Duodenal mucosa (tissue), 2 donors: ENCODE data around the gene PTPRE.

Experiments
- H3K27ac ChIP-seq: one replicate; pipeline ENCODE4 v1.7.0; 2013; ENCODE audit warnings: low read depth, low read length
- H3K27me3 ChIP-seq, 2 donors: one replicate each; pipeline ENCODE4 v1.7.0; 2013; ENCODE audit warnings: low read length in 2 of 2, control low read depth in 1 of 2; ENCODE audit not compliant: insufficient read depth in 2 of 2, control insufficient read depth in 1 of 2
- H3K36me3 ChIP-seq, 2 donors: one replicate each; pipeline ENCODE4 v1.7.0; 2013; ENCODE audit warnings: low read length in 2 of 2, control low read depth in 1 of 2; ENCODE audit not compliant: insufficient read depth in 2 of 2, control insufficient read depth in 1 of 2
- H3K4me1 ChIP-seq, 2 donors: one replicate each; pipeline ENCODE4 v1.7.0; 2013; ENCODE audit warnings: low read length in 2 of 2, control low read depth in 1 of 2; ENCODE audit not compliant: insufficient read depth in 2 of 2, control insufficient read depth in 1 of 2
- H3K4me3 ChIP-seq, 2 donors: one replicate each; pipeline ENCODE4 v1.7.0; 2013; ENCODE audit warnings: low read length in 2 of 2, low read depth in 1 of 2
- H3K9ac ChIP-seq, 2 donors: one replicate each; pipeline ENCODE4 v1.7.0; 2013; ENCODE audit warnings: low read length in 2 of 2, low read depth in 1 of 2
- H3K9me3 ChIP-seq, 2 donors: one replicate each; pipeline ENCODE4 v1.7.0; 2013; ENCODE audit warnings: low read length in 2 of 2, control low read depth in 1 of 2; ENCODE audit not compliant: control insufficient read depth in 1 of 2

The PTPRE gene

DNA sequence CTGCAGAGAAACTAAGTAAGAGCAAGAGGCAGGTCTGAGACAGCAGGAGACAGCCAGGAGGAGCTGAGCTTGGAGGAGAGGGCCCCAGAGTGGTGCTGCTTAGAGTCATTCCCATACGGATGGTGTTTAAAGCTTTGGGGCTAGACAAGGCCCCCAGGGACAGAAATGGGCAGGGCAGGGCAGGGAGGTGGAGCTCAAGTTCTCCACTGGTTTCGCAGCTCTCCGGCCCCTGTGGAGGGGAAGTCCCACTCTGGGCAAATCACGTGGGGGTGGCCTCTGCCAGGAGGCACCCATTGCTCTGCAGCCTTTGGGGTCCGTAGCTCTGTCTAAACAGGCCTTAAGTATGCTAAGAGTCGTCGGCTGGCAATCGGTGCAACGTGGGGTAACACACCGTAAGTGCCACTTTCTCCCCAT is 1.0 kb upstream of the PTPRE start:
- peaks cover 45 to 48% of the 10 kb centered on the region in 2 donors for H3K4me1 ChIP-seq
- H3K27me3 ChIP-seq: no peaks in the 10 kb centered on the region
- H3K9me3 ChIP-seq: no peaks in the 10 kb centered on the region
- no peaks in the 10 kb centered on the region for H3K36me3 ChIP-seq
- peak overlapping the region in 1 of 2 donors; percentile 3 for H3K4me3 ChIP-seq
- H3K27ac ChIP-seq: peak overlapping the region; percentile 71
- H3K9ac ChIP-seq: peak overlapping the region; percentile 16 to 54

- H3K4me3 ChIP-seq: peak overlapping the region; percentile 64 to 71
- peak overlapping the region; percentile 62 to 69 for H3K9ac ChIP-seq
These were observed 655 bp downstream of the PTPRE start for GRCh38 chr10:127907411-127908105.

GRCh38 chr10:127908106-127908958 is 1.4 kb downstream of the PTPRE start:
- peak overlapping the region; percentile 64 to 71 for H3K4me3 ChIP-seq
- H3K27ac ChIP-seq: peak overlapping the region; percentile 71
- H3K36me3 ChIP-seq: no peaks in the 10 kb centered on the region
- no peaks in the 10 kb centered on the region for H3K9me3 ChIP-seq
- H3K4me1 ChIP-seq: peaks cover 45 to 48% of the 10 kb centered on the region in 2 donors
- H3K9ac ChIP-seq: peak overlapping the region; percentile 62 to 69
- H3K27me3 ChIP-seq: no peaks in the 10 kb centered on the region

More at GRCh38 chr10:127907411-127908105, 655 bp downstream of the PTPRE start:
- no peaks in the 10 kb centered on the region for H3K36me3 ChIP-seq
- peak overlapping the region; percentile 71 for H3K27ac ChIP-seq
- H3K27me3 ChIP-seq: no peaks in the 10 kb centered on the region
- peaks cover 45 to 48% of the 10 kb centered on the region in 2 donors for H3K4me1 ChIP-seq
- H3K9me3 ChIP-seq: no peaks in the 10 kb centered on the region

GRCh38 chr10:127908959-127909267 is 2.0 kb downstream of the PTPRE start:
- Histone ChIP-seq H3K9ac (peak overlapping the region in 1 of 2 donors; percentile 62), H3K4me3 (peak overlapping the region in 1 of 2 donors; percentile 21), H3K4me1 (peaks cover 45 to 48% of the 10 kb centered on the region in 2 donors), H3K9me3 (no peaks in the 10 kb centered on the region), H3K27me3 (no peaks in the 10 kb centered on the region), H3K36me3 (no peaks in the 10 kb centered on the region), H3K27ac (no peak overlapping the region)

DNA sequence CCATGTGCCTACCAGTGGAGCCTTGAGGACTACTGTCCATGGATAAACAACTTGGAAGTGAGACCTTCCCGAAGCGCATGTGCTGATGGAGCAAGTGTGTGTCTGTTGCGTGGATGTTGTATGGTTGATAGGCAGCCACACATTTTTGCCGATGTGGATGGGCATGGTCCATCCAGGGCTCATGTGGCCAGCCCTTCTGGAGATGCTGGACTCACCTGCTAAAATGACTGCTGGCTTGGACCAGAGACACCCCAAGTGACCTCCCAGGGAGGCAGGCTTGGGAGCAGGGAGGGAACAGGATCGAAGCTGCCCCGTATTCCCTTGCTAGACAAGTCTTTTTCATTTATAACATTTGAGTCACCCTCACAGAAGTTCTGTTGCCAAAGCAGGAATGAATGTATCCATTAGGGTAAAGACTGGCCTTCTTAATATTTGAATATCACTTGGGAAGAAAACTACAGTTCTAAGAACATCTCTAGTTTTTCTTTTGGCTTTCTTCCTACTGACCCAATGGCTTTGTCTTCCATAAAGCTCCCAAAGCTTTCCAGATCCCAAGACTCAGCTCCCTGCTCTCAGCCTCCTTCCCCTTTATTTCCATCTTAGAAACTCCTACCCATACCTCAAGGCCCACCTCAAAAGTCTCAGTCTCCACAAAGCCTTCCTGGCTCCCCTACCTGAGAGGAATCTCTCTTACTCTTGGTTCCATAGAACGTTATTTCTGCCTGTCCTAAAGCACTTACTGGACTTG is 3.0 kb downstream of the PTPRE start:
- H3K4me3 ChIP-seq: no peak overlapping the region
- no peak overlapping the region for H3K27ac ChIP-seq
- H3K27me3 ChIP-seq: no peaks in the 10 kb centered on the region
- H3K9me3 ChIP-seq: no peaks in the 10 kb centered on the region
- H3K9ac ChIP-seq: no peak overlapping the region
- H3K4me1 ChIP-seq: peaks cover 42 to 45% of the 10 kb centered on the region in 2 donors
- no peaks in the 10 kb centered on the region for H3K36me3 ChIP-seq

DNA sequence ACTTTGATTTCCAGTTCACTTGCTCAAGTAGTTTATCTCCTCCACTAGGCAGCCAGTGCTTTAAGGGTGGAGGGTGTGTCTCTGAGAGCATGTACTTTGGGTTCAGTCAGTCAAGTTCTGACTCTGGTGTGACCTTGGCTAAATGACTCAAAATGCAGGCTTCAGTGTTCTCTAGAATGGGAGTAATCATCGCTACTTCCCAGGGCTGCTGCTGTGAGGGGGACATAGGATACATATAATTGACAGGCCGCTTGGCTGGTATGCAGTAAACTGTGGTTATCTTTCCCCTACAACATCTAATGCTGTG is 3.5 kb downstream of the PTPRE start:
- Histone ChIP-seq H3K4me3 (no peak overlapping the region), H3K36me3 (no peaks in the 10 kb centered on the region), H3K4me1 (peaks cover 37 to 42% of the 10 kb centered on the region in 2 donors), H3K9ac (no peak overlapping the region), H3K27me3 (no peaks in the 10 kb centered on the region), H3K27ac (no peak overlapping the region), H3K9me3 (no peaks in the 10 kb centered on the region)

DNA sequence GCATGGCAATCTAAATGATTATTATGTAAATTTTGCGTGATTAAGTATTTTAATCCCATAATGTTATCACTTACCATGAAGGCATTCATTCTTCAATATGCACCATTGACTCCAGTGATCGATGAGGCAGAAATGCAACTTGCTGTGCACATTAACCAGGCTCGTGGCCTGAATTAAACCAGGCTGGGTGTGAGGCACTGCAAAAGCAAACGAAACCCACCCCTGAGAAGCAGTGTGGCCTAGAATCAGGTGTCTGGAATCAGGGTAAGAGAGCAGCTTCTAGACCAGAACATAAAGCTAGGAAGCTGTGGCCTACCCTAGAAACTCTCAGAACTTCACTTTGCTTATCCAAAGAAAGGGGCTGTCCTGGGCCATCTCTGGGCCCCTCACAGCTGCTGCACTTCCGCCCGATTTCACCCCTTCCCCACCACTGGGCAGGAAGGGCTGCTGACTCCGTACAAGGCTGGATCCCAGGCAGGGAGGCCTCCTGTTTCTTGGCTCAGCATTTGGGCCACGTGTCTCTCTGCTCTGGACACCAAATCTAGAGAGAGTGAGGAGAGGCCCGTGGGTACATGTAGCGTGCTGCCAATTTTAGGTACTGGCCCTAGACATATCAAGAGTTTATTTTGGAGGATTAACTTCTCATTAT is 4.4 kb downstream of the PTPRE start:
- peaks cover 30 to 33% of the 10 kb centered on the region in 2 donors for H3K4me1 ChIP-seq

GRCh38 chr10:127911867-127912257 is 5.0 kb downstream of the PTPRE start:
- H3K27ac ChIP-seq: no peak overlapping the region
- no peaks in the 10 kb centered on the region for H3K36me3 ChIP-seq
- peaks cover 25 to 29% of the 10 kb centered on the region in 2 donors for H3K4me1 ChIP-seq
- no peaks in the 10 kb centered on the region for H3K27me3 ChIP-seq
- H3K9ac ChIP-seq: no peak overlapping the region
- H3K4me3 ChIP-seq: no peak overlapping the region
- no peaks in the 10 kb centered on the region for H3K9me3 ChIP-seq

More for the DNA sequence above, 4.4 kb downstream of the PTPRE start:
- no peak overlapping the region for H3K4me3 ChIP-seq
- no peaks in the 10 kb centered on the region for H3K9me3 ChIP-seq
- H3K27me3 ChIP-seq: no peaks in the 10 kb centered on the region
- H3K36me3 ChIP-seq: no peaks in the 10 kb centered on the region
- H3K27ac ChIP-seq: no peak overlapping the region
- no peak overlapping the region for H3K9ac ChIP-seq

DNA sequence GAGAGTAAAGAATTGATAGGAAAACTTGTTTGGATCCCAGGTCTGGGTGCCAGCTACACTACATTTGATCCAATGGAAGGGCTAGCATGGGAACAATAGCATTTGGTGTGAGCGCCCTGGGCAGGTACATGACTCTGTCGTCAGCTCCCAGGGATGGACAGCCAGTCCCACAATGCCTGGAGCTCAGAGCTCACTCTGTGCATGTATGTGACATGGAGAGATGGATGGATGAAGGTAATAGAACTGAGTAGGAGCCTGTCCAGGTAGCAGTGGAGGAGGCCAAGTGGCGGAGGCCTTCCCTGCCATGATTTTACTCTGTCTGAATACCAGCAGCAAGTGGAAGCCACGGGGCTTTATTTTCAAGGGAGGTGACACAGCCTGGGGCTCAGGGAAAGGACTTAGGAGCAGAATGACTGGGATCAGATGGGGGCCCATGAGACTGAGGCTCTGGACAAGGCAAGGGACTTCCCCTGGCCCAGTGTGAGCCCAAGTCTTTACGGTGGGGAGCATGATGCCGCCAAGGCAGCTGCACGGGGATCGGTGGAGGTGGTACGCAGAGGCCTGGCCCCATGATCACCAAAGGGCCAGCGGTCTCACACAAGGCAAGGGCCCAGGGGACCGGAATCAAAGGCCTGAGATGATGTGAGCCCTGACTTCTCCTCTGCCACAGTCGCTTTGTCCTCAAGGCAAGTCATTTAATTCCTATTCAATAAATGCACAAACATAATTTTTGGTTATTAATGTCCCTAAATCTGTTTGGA is 5.9 kb downstream of the PTPRE start:
- H3K27ac ChIP-seq: no peak overlapping the region
- no peaks in the 10 kb centered on the region for H3K9me3 ChIP-seq
- H3K36me3 ChIP-seq: no peaks in the 10 kb centered on the region
- no peak overlapping the region for H3K9ac ChIP-seq
- peaks cover 22 to 29% of the 10 kb centered on the region in 2 donors for H3K4me1 ChIP-seq
- H3K4me3 ChIP-seq: no peak overlapping the region
- no peaks in the 10 kb centered on the region for H3K27me3 ChIP-seq
